NOMO-1 treated with DMSO at 0.1 percent for 48 hours (cell line): ENCODE results near the gene PPP6R3.
"Not testable (repeated sequence)": the region's sequence is repeated elsewhere in the genome, so short reads cannot be mapped to it uniquely, and the experiment has no call there.

Experiments used
- DNase-seq: peaks from one replicate; lab custom pipeline; 2025; ENCODE audit not compliant: unreplicated experiment; lab: John Stamatoyannopoulos, UW

The PPP6R3 gene

DNA sequence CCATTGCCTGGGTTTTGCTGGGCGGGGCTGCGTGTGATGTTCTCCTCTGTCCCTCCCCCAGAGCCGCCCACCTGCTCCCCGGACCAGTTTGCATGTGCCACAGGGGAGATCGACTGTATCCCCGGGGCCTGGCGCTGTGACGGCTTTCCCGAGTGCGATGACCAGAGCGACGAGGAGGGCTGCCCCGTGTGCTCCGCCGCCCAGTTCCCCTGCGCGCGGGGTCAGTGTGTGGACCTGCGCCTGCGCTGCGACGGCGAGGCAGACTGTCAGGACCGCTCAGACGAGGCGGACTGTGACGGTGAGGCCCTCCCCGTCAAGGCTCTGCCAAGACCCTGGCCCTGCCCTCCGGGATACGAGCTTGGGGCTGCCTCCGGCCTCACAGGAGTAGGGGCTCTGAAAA, 27.0 kb upstream of the PPP6R3 start:
- no peak for DNase-seq

DNA sequence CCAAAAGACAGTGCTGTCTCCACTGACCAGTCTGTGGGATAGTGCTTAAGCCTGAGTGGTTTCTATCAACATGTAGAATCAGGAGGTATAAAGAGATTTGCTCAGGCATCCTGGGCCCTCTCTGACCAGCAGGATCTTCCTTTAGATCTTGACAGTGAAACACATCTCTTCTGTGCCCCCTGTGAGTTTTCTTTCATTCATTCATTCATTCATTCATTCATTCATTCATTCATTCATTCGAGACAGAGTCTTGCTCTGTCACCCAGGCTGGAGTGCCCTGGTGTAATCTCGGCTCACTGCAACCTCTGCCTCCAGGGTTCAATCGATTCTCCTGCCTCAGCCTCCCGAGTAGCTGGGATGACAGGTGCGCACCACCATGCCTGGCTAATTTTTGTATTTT, 26.4 kb upstream of the PPP6R3 start:
- DNase-seq: not testable (repeated sequence)

DNA sequence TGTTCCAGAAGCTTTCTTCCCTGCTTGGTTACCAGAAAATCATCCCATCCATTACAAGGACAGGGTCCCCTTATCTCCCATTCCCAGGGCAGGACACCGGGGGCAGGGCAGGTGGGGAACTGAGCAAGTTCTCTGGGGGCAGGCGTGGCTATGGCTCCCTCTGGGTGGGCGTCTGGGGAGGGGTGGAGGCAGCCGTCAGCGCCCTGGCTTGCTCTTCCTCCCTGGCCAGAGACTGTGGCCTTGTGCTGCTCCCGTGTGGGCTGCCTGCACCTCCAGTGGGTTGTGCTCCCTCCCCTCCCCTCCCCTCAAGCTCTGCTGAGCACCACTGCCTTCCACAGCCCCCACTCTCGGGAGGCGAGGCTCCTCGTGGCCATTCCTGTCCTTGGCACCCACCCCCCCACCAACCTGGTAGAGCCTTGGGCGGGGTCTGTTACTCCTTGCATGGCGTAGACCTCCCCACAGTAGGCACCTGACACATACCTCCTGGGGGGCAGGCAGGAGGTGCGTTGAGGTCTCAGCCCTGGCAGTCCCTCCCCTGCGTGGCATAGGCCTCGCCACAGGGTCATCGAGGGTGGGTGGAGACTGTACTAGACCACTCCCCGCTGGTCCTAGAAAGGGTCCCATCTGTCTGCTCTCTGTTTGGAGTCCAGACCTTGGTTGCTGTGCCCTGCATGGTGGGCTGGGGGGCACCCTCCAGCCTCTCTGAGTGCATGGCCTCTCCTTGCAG, 24.2 kb upstream of the PPP6R3 start:
- DNase-seq: no peak

DNA sequence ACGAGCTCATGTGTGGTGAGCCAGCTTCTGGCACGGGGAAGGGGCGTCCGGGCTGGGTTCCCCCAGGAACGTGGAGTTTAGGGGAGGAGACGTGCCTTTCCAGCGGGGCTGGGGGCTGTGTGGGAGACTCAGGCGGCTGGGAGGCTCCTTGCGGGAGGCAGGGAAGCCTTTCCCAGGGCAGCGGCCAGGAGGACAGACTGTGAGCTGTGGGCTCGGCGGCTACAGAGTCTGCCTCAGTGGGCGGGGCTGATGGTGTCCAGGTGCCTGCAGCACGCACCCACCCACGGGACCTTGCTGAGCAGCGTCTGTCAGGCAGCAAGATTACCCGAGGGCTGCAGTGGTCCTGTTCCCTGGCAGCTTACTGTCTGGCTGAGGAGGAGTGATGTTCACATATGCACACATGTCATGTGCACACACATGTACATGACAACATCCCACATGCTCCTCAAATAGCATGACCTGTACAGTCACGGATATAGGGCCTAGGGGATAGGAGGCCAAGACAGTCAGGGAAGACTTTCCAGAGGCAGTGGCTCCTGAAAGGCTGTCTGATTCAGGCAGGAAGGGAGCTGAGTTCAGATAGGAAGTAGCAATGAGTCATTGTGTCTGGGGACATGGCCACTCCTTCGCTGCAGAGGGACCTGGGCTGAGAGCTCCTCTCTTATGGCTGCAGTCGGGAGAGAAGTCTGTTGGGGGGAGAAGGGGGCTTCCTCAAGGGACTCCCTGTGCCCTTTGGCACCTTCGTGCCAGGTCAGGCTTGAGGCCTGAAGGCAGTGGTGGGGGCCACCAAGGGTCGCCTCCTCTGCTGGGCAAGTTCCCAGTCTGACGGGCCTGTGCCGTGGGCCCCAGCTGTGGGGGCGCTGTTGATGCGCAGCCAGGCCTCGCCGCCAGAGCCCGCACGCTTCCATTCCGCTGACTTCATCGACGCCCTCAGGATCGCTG, 23.3 kb upstream of the PPP6R3 start:
- DNase-seq: peak; percentile 13

DNA sequence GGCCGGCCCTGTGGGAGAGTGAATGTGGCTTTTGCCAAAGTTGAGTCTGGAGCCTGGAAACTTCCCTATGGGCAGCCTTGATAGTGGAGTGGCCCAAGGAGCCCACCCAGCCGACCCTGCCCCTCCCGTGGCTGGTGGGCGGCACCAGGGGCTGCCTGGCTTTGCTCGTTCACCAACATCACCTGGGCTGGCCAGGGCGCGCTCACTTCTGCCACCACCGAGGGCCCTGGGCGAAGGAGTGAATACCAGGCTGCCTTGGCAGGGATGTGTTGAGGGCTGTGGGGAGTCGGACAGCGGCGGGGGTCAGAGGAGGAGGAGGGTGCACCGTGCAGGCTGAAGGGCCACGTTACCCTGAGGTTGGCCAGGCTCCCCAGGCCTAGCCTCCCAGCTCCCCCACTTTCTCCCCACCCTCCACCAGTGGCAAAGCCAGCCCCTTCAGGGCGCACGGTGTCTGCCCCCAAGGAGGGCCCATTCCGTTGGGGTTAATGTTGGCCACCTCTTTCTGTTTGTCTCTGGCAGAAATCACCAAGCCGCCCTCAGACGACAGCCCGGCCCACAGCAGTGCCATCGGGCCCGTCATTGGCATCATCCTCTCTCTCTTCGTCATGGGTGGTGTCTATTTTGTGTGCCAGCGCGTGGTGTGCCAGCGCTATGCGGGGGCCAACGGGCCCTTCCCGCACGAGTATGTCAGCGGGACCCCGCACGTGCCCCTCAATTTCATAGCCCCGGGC, 22.5 kb upstream of the PPP6R3 start:
- DNase-seq: no peak

DNA sequence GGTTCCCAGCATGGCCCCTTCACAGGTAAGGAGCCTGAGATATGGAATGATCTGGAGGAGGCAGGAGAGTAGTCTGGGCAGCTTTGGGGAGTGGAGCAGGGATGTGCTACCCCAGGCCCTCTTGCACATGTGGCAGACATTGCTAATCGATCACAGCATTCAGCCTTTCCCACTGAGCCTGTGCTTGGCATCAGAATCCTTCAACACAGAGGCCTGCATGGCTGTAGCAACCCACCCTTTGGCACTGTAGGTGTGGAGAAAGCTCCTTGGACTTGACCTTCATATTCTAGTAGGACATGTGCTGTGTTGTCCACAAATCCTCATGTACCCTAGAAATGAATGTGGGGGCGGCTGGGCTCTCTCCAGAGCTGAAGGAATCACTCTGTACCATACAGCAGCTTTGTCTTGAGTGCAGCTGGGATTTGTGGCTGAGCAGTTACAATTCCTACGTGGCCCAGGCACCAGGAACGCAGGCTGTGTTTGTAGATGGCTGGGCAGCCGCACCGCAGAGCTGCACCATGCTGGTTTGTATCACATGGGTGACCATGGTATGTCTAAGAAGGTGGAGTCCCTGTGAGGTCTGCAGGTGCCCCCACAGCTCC, 21.8 kb upstream of the PPP6R3 start:
- no peak for DNase-seq

DNA sequence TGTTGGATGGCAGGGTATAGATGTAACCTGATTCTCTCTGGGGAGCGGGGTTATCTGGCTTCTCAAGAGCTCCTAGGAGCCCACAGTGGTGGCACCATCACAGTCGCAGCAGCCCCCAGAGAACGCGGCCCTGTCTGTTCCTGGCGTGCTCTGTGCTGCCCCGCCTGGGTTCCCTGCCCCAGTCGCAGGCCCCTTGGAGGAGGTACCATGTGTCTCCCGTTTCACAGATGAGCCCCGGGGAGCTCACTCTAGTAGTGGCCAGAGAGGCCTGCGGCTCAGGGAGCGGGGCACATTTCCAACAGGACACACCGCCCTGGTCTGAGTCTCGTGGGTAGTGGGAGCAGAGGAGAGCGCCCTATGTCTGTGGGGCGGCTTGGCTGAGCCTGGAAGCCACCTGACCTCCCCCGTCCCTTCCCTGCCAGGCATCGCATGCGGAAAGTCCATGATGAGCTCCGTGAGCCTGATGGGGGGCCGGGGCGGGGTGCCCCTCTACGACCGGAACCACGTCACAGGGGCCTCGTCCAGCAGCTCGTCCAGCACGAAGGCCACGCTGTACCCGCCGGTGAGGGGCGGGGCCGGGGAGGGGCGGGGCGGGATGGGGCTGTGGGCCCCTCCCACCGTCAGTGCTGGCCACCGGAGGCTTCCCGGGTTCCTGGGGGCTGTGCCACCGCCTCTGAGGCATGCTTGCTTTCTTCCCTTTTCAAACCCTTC, 21.0 kb upstream of the PPP6R3 start:
- DNase-seq: no peak

DNA sequence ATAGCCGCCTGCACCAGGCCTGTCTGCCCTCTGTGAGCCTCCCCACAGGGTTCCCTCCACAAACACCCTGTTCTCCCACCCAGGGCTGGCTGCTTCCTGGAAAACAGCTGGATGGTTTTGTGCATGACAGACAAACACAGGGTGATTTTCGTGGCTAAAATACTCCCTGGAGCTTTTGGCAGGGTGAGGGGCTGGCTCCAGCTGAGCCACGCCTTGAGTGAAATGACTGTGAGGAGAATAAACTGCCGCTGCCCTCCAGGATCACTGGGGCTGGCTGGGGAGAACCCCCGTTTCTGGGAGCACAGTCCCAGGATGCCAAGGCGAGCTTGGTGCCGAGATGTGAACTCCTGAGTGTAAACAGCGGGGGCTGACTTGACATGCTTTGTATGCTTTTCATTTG, 20.3 kb upstream of the PPP6R3 start:
- no peak for DNase-seq

DNA sequence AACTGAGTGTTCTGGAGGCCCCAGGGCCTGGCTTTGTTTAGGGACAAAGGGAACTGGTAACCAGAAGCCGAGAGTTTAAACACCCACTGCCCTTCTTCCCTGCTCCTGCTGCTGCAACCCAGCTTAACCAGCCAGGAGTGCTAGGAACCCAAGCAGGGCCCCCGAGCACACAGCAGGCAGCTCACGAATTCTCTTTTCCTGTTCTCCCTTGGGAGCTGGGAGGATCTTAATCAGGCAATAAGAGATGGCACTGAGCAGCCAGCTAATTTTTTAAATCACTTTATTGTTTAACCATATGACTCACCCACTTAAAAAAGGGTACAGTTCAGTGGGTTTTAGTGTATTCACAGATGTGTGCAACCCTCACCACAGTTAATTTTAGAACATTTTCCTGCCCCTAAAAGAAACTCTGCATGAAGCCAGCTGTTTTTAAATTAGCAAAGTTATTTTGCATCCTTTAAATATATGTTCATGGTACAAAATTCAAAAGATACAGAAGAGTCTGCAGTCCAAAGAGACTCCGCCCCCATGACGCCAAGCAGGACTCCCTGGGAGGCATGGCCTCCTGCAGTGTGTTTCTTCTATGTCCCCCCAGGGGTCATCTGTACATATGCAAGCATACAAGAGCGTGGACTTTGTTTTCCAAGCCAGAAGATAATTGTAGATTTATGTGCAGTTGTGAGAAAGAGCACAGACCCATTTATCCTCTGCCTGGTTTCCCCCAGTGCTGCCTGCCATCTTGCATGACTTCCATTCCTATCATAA, 18.9 kb upstream of the PPP6R3 start:
- DNase-seq: no peak

DNA sequence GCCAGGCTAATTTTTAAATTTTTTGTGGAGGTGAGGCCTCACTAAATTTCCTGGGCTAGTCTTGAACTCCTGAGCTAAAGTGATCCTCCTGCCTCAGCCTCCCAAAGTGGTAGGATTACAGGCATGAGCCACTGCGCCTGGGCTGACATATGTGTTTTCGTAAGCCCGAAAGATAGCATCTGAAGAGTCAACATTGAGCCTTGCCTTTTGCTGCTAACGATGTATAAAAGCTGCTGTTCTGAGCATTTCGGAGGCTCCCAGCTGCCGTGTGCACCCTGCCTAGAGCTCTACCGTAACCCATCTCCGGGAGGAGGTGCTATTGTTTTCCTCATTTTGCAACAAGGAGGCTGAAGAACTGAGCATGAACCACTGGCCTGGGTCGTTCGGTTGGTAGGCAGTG, 18.1 kb upstream of the PPP6R3 start:
- DNase-seq: no peak

DNA sequence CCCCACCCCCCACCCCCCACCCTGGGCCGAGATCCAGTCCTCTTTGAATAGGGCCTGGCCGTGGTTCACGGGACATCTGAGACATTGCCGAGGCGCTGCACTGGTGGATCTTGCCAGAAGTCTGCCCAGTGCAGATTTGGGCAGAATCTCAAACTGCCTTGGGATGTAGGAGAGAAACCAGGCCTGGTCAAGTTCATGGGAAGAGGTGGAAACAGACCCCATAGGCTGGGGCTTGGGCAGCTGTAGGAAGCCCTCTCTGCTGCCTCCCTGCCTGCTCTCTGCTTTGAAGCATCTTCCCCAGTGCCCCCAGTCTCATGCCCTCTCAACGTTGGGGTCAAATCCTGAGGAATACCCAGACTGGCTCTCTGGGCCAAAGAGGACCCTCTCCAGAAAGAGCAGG, 16.0 kb upstream of the PPP6R3 start:
- no peak for DNase-seq

DNA sequence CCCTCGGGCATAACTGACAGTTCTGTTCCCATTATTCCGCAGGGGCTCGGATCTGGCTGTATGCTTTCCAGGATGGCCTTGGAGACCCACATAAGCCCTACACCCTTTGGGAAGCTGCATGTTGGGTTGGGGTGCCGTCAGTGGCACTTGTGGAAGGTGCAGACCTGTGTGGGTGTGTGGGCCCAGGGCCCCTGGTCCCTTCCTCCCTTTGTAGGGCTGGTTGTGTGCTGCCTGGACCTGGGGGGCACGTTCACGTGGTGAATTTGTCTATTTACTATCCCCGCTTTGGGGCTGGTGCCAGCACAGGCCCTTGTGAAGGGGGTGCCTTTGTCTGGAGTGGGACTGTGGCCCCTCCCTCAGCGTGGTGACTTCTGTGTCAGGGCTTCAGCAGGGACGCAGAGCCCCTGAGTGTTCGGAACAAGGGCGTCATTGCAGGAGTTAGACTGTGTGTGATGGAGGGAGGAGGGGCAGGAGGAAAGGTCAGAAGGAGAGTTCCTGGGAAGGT, 15.0 kb upstream of the PPP6R3 start:
- DNase-seq: no peak

DNA sequence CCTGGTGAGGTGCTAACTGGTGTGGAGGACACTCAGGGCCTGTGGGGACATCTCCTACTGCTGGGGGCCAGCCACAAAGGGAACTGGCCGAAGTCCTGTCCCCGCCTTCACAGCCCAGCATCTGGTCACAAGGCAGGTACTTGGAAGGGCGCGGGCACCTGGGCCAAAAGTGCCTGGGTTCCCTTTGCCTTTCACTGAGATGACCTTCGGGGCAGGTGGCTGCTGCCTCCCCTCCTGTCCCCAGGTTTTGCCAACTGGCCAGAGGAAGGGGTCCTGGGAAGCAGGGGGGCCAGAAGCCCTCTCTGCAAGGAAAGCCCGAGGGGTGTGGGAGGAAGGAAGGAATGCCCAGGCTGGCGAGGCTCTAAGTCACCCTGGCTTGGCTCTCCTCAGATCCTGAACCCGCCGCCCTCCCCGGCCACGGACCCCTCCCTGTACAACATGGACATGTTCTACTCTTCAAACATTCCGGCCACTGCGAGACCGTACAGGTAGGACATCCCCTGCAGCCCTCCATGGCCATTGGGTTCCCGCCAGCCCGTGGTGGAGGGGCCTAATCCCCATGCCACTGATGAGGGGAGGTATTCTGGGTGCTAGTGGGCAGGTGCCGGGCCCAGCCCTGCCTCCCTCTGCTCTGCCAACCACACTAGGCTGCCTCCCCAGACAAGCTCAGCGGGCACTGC, 14.4 kb upstream of the PPP6R3 start:
- no peak for DNase-seq

DNA sequence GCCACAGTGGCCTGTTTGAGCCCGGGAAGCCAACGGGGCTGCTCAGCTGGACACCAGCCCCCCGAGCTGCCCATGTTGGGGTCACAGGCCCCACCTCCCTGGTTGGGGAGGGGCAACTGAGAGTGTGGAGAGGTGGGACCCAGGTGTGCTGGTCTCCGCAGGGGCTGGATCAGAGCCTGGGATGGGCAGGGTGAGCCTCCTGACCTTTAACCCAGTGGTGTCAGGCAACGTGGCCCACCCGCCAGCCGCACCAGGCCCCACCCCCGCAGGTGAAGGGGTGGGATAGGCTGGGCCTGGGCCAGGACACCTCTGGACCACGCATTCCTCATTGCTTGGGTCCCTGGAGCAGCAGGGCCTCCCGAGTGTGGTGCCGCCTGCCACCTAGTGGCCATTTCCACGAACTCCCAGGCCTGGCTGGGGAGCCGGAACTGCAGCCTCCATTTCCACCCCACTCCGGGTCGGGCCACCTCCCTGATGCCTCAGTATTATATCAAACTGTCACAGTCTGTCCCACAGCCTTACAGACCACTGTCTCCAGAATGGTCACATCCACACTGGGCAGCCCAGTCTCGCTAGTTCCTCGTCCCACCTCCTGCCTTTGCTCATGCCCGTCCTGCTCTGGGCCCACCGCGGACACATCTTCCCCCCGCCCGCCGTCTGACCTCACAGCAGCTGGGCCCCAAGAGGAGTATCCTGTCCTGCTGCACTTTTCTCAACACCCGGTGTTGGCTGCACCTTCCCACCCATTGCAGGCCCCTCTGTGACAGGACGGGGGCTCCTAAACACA, 13.3 kb upstream of the PPP6R3 start:
- DNase-seq: peak; percentile 53

DNA sequence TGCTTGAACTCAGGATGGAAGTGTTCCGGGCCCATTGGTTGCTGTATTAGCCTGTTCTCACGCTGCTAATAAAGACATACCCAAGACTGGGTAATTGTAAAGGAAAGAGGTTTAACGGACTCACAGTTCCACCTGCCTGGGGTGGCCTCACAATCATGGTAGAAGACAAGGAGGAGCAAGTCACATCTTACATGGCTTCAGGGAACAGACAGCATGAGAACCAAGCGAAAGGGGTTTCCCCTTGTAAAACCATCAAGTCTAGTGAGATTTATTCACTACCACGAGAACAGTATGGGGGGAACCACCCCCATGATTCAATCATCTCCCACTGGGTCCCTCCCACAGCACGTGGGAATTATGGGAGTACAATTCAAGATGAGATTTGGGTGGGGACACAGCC, 12.6 kb upstream of the PPP6R3 start:
- not testable (repeated sequence) for DNase-seq

DNA sequence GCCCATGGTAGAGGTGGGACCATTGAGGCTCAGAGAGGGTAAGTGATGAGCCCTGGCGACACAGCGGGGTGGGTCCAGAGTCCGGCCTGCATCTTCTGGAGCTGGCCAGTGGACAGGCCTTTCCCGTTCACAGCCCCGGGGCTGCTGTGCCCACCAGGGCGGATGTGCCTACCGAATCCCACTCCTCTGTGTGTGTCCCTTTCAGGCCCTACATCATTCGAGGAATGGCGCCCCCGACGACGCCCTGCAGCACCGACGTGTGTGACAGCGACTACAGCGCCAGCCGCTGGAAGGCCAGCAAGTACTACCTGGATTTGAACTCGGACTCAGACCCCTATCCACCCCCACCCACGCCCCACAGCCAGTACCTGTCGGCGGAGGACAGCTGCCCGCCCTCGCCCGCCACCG, 11.9 kb upstream of the PPP6R3 start:
- DNase-seq: no peak

DNA sequence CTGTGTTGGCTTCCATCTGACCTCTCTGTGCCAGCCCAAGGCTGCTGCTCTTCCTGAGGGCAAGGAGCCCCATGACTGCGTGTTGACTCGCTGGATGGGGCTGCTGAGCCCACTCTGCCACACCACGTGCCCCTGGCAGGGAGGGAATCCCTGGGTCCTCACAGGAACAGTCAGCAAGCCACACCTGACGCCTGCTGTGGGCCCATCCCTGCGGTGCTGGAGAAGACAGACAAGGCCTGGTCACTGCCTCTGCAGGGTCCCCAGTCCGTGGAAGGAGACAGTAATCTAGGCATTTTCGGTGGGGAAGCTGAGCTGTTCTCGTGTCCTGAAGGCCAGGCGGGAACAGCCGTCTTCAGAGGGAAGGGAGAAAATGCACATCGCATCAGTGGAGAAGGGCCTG, 10.6 kb upstream of the PPP6R3 start:
- no peak for DNase-seq

DNA sequence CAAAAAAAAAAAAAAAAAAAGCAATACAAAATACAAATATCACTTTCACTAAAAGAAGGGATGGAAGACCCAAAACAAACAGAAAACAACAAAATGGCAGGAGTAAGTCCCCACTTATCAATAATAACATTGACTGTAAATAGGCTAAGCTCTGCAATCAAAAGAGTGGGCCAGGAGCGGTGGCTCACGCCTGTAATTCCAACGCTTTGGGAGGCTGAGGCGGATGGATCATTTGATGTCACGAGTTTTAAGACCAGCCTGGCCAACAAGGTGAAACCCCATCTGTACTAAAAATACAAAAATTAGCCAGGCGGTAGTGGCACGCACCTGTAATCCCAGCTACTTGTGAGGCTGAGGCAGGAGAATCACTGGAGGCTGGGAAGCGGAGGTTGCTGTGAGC, 9.8 kb upstream of the PPP6R3 start:
- no peak for DNase-seq
